ENCODE data around the gene ARL3. TPM values are rescaled to one million over a fixed set of nuclear protein-coding genes. Genes with fewer than 3 reads are reported as not detected.
"Not testable (repeated sequence)": the region's sequence is repeated elsewhere in the genome, so short reads cannot be mapped to it uniquely, and the experiment has no call there.

ARL3 gene
- polyA plus RNA-seq, 3 donors, result 4.9 to 12.6 (median 6.8) TPM

DNA sequence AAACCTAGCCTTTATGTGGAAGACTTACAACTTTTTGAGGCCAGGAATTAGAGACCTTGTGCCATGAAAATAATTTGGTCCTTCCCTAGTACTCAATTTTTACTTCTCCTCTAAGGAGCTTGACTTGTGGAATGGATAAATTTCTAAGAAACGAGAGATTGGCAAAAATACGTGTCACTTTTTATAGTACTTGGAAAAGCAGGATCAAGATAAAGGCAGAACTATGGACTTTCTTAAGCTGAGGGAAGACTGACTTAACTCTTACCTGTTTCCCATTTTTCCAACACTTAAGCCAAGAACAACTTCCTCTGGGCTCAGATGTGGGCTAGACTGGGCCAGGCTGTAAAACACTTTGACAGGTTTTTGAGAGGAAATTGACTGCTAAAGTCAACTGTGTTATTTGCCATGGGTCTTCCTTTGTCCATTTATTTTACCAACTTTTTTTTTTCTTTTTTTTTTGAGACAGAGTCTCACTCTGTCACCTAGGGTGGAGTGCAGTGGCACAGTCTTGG lies 27.6 kb upstream of the ARL3 start:
- WGBS, 3 donors, result 36 to 72% (median 63%) methylated on average over 2 of the region's 2 CpGs
- H3K27ac ChIP-seq (ENCODE audit: low read depth, low read length), result no peak overlapping the region

DNA sequence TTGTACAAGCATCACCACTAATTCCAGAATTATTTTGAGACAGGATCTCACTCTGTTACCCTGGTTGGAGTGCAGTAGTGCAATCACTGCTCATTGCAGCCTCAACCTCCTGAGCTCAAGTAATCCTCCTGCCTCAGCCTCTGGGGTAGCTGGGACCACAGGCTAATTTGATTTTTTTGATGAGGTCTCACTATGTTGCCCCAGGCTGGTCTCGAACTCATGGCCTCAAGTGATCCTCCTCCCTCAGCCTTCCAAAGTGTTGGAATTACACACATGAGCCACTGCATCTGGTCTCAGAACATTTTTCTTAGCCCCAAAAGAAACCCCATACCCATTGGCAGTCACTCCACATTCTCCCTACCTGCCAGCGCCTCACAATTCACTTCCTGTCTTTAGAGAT lies 26.0 kb upstream of the ARL3 start:
- H3K27ac ChIP-seq (ENCODE audit: low read depth, low read length), result no peak overlapping the region
- 74 to 78% (median 77%) methylated on average over 2 of the region's 2 CpGs for WGBS, 3 donors

DNA sequence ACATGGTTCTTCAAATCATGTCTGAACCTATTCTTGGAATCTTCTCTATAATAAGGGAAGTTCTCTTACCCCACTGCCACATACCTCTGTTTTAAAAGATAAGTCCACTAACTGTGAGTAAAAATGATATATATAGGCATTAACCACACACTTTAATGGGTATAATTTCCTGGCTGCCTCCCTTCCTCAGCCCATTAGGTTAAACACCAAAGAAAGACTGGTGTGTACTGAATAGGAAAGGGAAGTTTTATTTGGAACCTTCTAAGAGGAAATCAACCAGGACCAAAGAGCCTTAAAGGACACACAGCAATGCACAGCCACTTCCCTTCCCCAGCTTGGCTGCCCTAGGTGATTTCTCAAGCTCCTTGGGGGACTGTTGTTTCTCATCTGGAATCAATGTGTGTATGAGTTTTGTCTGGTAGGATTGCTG lies 24.5 kb upstream of the ARL3 start:
- no peak overlapping the region for H3K27ac ChIP-seq (ENCODE audit: low read depth, low read length)

DNA sequence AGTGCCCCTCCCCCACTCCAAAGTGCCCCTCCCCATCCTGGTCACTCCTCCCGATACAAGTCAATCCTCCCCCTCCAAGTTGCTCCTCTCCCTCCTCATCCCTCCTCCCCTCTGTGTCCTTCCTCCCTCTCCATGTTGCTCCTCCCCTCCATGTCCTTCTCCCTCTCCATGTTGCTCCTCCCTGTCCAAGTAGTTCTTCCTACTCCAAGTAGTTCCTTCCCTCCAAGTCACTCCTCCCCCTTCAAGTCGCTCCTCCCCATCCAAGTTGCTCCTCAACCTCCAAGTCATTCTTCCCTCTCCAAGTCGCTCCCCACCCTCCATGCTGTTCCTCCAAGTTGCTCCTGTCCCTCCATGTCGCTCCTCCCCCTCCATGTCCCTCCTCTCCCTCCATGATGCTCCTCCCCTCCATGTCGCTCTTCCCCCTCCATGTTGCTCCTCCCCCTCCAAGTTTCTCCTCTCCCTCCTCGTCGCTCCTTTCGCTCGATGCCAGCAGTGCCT lies 20.9 kb upstream of the ARL3 start:
- 57 to 73% (median 69%) methylated on average over 9 of the region's 9 CpGs for WGBS, 3 donors
- no peak overlapping the region for H3K27ac ChIP-seq (ENCODE audit: low read depth, low read length)

DNA sequence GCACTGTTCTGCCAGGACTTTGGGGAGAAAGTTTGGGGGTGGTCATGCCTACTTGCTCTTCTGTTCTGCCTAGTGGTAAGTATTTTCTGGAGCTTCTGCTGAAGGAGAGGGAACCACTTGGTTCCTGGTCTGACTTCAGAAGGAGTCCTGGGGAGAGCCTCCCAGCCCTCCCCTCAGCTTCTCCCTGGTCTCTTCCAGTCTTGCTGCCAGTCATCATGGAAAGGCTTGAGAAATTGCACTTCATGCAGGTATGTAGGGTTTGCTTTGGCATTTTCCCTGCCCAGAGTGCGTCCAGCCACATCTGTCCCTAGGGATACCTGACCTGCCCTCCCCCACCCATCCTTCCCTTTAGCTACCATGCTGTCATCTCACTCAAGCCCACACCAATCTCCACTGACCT lies 18.5 kb upstream of the ARL3 start:
- no peak overlapping the region for H3K27ac ChIP-seq (ENCODE audit: low read depth, low read length)
- WGBS, 3 donors, result 0 to 80% (median 60%) methylated on average over 1 of the region's 1 CpG

DNA sequence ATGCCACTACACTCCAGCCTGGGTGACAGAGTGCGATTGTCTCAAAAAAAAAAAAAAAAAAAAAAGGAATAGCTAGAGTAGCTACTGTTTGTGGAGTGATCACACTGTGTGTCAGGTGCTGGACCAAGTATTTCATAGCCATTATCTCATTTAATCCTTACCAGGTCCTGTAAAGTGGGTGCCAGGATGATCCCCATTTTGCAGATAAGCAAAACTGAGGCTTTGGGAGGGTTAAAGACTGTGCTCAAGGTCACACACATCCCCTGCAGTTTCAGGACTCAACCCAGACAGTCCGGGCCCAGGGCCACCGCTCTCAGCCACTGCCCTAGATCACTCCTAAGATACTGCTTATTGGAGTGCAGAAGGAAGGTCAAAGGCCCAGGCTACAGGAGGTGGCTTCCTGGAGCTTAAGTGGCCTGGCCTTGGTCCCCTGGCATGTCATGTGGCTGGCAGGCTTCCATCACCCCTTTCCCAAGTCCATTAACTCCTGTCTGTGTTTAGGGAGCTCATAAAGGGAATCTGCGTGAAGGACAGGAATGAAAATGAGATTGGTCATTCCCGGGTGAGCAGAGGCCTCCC lies 17.1 kb upstream of the ARL3 start:
- WGBS, 3 donors, result 67 to 80% (median 78%) methylated on average over 5 of the region's 5 CpGs
- H3K27ac ChIP-seq (ENCODE audit: low read depth, low read length), result no peak overlapping the region

DNA sequence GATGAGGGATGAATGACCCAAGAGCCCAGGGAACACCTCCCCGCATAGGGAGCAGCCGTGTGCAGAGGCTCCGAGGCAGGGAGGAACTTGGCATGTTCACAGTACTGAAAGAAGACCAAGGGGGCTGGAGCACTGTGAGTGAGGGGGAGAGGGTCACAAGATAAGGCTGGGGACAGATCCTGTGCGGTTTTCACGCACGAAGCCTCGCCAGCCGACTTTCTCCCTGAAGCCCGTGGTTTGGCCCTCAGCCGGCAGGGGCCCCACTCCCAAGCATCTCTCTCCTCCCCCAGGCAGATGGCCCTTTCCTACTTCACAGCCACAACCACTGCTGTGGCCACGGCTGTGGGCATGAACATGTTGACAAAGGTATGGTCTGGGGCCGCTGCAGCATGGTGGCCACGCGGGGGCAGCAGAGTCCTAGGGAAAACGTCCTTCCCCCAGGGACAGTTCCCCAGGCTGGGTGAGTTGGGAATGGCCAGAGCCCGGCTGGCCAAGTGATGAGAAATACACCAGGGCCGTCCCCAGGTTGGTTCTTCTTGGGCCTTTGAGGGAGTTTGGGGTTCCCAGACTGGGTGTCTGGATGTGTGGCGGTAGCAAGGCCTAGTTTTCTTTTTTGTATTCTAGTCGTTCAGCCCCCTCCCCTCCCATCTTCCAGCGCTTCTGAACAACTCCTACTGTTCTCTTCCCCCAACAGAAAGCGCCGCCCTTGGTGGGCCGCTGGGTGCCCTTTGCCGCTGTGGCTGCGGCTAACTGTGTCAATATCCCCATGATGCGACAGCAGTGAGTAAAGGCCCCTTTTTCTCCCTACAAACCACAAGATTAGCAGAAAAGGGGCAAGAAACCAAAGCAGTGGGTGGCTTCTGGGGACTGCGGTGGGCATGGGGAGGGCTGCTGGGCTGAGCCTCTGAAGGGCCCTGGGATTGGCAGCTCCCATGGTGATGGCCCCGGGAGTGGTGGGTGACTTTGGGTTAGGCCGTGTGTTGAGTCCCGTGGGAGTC lies 15.1 kb upstream of the ARL3 start:
- 44 to 54% (median 47%) methylated on average over 28 to 30 of the region's 30 CpGs for WGBS, 3 donors
- H3K27ac ChIP-seq (ENCODE audit: low read depth, low read length), result no peak overlapping the region

DNA sequence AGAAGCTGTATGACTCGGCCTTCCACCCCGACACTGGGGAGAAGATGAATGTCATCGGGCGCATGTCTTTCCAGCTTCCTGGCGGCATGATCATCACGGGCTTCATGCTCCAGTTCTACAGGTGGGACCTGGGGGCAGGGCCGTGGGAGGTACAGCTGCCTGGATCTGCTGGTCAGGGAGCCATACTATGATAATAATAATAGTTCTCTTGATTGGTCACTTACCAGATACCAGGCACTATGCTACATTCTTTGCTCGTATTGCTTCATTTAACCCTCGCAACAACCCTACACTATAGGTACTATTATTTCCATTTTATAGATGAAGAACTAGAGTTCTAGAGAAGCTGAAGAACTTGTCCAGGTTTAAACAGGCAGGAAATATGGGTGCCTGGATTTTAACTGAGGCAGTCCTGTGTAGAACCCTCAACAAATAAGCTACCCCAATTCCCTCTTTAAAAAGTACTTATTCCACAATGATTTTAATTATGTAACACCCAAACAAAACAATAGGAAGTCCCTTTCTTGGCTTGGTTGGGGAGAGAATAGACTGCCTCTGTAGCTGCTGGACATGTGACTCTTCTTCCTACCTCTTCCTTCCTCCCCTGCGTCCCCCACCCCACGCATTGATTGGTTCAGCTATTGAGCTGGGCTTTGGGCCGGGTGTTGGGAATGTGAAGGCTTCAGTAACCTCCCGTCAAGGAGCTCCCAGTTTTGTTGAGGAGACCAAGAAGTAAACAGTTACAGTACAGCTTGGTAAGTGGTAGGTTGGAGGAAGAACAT lies 13.0 kb upstream of the ARL3 start:
- WGBS, 3 donors, result 69 to 71% (median 70%) methylated on average over 13 of the region's 13 CpGs
- no peak overlapping the region for H3K27ac ChIP-seq (ENCODE audit: low read depth, low read length)

DNA sequence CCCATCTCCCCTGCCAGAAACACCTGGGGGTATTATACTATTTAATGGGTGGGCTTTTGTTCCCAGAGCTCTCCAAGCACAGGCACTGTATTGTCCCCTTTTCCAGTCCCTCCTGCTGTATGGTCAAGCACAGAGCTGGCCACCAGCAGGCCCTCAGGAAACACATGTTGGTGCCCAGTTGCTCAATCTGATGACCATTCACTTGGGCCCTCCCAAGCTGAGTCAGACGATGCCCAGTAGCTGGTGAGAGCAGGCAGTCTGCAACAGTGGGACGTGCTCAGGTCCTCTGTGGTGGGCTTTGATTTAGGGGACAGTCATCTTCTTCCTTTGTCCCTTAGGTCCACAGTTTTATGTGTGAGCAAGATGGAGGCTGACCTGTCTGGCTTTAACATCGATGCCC lies 12.1 kb upstream of the ARL3 start:
- WGBS, 3 donors, result 47 to 58% (median 56%) methylated on average over 3 of the region's 3 CpGs
- H3K27ac ChIP-seq (ENCODE audit: low read depth, low read length), result no peak overlapping the region

DNA sequence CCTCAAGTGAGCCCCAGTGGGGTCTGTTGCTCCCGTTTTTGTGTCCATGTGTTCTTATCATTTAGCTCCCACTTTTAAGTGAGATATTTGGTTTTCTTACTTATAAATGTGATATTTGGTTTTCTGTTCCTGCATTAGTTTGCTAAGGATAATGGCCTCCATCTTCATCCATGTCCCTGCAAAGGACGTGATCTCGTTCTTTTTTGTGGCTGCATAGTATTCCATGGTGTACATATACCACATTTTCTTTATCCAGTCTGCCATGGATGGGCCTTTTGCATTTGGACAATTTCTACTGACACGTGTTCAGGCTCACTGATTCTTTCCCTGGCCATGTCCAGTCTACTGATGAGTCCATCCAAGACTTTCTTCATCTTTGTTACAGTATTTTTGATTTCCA lies 9.8 kb upstream of the ARL3 start:
- no peak overlapping the region for H3K27ac ChIP-seq (ENCODE audit: low read depth, low read length)
- 95 to 98% (median 97%) methylated on average over 4 of the region's 4 CpGs for WGBS, 3 donors

DNA sequence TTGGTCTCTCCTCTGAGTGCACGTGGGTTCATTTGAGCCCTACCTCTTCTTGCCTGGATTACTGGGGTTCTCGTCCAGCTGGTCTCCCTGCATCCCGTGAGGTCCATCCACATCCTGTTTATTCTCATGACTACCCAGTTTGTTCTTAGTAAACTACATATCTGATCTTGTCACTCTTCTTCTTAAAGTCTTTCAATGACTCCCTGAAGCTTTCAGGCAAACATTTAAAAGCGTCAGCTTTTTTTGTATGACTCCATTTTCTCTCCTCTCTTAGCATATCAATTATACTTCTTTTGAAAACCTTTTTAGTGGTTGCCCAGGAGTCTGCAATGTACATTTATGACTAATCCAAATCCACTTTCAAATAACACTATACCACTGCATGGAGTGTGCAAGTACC lies 7.8 kb upstream of the ARL3 start:
- 73 to 78% (median 75%) methylated on average over 4 of the region's 4 CpGs for WGBS, 3 donors
- H3K27ac ChIP-seq (ENCODE audit: low read depth, low read length), result no peak overlapping the region

DNA sequence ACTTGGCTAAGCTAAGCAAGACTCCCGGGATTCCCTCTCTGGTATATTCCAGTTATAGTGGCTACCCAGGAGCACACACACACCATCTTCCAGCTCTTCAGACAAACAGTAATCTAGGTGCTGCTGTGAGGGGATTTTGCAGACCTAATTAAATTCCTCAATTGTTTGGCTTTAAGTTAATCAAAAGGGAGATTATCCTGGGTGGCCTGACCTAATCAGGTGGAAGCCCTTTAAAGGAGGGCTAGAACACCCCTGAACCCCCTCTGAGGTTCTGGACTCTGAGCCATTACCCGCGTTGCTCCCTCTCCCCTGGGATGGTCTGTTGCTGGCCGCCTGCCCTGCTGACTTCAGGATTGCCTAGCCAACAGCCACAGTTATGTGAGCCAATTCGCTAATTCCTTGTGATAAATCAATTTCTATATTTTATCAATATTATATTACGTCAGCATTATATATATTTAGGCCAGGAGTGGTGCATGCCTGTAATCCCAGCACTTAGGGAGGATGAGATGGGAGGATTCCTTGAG lies 6.6 kb upstream of the ARL3 start:
- WGBS, 3 donors, result 58 to 70% (median 67%) methylated on average over 6 of the region's 6 CpGs

DNA sequence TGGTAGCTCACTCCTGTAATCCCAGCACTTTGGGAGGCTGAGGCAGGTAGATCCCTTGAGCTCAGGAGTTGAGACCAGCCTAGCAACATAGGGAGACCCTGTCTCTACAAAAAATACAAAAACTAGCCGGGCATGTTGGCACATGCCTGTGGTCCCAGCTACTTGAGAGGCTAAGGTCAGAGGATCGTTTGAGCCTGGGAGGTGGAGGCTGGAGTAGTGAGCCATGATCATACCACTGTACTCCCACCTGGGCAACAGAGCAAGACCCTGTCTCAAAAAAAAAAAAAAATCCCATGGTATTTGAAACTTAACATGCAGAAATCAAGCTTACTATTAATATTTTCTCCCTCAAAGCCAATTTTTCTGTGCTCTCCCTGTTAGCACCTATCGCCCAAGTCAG lies 6.1 kb upstream of the ARL3 start:
- WGBS, 3 donors, result 90 to 95% (median 91%) methylated on average over 3 of the region's 3 CpGs

More for the DNA sequence above, 6.6 kb upstream of the ARL3 start:
- H3K27ac ChIP-seq (ENCODE audit: low read depth, low read length), result no peak overlapping the region

DNA sequence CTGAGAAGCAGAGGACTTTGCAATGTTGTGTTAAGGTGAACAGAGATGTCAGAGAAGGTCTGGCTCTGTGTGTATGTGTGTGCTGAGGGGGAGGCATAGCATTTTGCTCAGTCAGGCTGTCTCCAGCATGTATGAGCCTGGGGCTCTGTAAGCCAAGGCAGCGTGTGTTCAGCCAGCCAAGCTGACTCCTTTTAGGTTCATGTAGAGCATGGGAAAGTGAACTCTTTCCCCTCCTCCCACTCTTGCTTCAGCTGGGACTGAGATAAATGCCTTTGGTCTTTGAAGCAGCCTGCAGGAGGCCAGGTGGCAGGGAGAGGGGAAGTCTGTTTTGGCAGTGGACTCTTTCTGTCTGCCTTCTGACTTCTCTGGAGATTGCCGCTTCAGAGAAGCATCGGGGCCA lies 4.0 kb upstream of the ARL3 start:
- WGBS, 3 donors, result 21 to 40% (median 31%) methylated on average over 3 of the region's 3 CpGs
- H3K27ac ChIP-seq (ENCODE audit: low read depth, low read length), result no peak overlapping the region

More for the DNA sequence above, 6.1 kb upstream of the ARL3 start:
- no peak overlapping the region for H3K27ac ChIP-seq (ENCODE audit: low read depth, low read length)

DNA sequence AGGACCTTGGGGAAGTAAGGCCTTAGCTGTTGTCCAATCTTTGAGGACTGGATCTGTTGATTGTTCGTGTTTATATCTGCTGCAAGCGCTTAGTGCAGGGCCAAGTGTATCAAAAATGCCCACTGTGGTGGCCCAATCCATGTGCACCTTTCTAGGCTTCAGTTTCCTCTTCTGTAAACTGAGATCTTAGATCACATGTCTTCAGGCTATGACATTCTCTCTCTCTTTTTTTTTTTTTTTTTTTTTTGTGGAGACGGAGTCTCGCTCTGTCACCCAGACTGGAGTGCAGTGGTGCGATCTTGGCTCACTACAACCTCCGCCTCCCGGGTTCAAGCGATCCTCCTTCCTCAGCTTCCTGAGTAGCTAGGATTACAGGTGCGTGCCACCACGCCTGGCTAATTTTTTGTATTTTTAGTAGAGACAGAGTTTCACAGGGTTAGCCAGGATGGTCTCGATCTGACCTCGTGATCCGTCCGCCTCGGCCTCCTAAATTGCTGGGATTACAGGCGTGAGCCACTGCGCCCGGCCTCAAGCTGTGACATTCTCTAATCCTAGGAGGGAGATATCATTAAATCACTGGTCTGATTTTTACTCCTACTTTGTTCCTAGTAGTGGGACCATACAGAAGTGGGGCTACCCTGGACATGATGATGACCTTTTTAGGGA lies 2.8 kb upstream of the ARL3 start:
- not testable (repeated sequence) for H3K27ac ChIP-seq (ENCODE audit: low read depth, low read length)
- WGBS, 3 donors, result 90 to 97% (median 96%) methylated on average over 16 to 18 of the region's 18 CpGs

DNA sequence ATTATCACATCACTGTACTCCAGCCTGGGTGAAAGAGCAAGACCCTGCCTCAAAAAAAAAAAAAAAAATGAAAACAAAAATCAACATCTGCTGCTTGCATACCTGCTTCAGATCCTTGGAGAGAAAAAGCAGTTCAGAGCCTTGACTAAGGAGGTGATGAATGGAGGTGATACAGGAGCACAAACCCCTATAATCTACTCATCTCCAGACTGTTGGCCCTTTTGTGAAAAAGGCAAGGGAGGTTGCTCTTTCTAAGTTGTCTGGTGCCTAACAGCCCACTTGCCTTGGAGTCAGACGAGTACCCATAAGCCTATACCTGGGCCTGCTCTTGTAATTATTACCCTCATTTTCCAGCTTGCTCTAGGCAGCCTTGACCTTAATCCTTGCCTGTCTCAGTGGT lies 1.7 kb upstream of the ARL3 start:
- no peak overlapping the region for H3K27ac ChIP-seq (ENCODE audit: low read depth, low read length)
- WGBS, 3 donors, result 83 to 95% (median 91%) methylated on average over 1 of the region's 1 CpG

DNA sequence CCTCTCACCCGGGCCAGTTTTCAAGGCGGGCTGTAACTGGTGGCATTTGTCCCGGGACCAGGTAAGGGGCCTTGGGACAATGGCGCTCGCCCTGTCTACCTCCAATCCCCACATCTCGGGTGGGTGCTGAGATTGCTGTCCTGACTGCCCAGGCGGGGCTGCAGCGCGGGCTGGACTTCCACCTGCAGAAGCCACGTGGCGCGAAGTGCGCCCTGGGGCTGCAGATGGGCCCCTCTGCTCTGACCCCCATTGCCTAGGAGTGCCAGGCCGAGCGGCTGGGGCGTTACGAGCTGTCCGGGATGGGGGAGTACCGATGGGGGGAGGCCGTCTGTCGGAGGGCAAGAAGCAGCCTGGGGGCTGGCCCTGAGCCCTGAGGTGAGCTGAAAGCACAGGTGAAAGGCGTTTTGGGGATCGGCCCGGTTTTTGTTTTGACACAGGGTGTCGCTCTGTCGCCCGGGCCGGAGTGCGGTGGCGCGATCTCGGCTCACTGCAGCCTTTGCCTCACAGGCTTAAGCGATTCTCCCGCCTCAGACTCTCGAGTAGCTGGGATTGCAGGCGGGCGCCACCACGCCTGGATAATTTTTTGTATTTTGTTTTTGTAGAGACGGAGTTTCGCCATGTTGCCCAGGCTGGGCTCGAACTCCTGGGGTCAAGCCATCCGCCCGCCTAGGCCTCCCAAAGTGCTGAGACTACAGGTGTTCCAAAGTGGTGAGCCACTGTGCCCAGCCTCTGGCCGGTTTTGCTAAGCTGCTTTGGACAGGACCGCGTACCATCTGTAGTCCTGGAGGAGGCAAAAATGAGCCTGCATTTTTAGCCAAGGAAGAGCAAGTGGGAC lies 641 bp upstream of the ARL3 start, which contains the start of gene SFXN2:
Gene SFXN2, plus strand, starts transcription at position 16 of the 835 bp plus-strand sequence. CDS start 12,001 bp downstream, outside the sequence.
- no peak within 1 kb of the TSS for H3K27ac ChIP-seq (ENCODE audit: low read depth, low read length)
- 3 to 6% (median 5%) methylated on average over 46 of the region's 46 CpGs for WGBS, 3 donors

All from adipose tissue (tissue), 3 donors.